GM18511 (cell line): ENCODE measurements around the gene SERPINB7.
A peak's percentile ranks its signal among the peaks of the same experiment; 100 is the strongest.

Experiments
- ATAC-seq: cut with Tn5 transposase; IDR thresholded peaks from one replicate; pipeline ENCODE4 v1.9.1; 2021; ENCODE audit warnings: mild to moderate bottlenecking, moderate library complexity; ENCODE audit not compliant: unreplicated experiment

Gene SERPINB7

DNA sequence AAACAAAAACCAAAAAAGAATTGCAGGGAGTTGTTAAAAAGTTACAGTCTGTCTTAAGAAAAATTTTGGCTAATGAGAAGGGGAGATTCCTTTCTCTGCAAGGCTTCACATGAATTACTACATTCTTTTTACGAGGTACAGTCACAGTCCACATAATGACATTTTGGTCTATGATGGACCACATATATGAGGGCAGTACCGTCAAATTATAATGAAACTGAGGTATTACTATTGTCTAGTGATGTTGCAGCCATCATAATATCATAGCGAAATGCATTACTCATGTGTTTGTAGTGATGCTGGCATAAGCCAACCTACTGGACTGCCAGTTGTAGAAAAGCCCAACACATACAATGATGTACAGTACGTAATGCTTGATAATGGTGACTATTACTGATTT, 12.5 kb downstream of the SERPINB7 start:
- no peak for ATAC-seq

DNA sequence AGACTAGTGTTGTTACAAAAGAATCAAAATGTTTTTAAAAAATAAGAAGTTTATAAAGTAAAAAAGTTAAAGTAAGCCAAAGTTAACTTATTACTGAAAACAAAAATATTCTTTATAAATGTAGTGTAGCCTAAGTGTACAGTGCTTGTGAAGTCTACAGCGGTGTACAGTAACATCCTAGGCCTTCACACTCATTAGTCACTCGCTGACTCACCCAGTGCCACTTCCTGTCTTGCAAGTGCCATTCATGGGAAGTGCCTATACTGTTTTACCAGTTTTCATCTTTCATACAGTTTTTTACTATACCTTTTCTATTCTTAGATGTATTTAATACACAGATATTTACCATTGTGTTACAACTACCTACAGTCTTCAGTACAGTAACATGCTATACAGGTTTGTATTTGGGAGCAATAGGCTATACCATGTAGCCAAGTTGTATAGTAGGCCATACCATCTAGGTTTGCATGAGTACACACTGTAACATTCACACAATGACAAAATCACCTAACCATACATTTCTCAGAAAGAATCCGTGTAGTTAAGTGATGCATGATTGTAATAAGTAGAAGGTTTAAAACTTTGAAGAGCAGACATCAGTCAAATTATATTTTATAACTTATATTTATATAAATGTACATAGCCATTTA, 13.4 kb downstream of the SERPINB7 start:
- peak; percentile 87 for ATAC-seq

DNA sequence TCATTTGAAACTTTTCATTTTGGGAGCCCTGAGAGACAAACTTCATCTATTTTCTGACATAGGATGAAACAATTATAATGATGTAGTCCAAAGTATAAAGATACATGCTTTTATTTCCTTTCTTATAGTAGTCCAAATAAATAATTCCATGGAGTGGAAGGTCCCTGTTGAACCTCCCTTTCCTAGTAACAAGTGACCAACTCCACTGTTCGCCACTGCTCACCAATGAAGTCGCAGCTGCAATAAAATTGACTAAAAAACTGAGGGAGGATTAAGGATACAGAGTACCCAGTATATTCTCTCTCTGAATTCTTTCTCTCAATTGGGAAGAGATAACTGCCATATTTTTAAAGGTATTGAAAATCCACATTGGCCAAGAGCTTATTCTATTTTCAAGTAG, 14.1 kb downstream of the SERPINB7 start:
- no peak for ATAC-seq

DNA sequence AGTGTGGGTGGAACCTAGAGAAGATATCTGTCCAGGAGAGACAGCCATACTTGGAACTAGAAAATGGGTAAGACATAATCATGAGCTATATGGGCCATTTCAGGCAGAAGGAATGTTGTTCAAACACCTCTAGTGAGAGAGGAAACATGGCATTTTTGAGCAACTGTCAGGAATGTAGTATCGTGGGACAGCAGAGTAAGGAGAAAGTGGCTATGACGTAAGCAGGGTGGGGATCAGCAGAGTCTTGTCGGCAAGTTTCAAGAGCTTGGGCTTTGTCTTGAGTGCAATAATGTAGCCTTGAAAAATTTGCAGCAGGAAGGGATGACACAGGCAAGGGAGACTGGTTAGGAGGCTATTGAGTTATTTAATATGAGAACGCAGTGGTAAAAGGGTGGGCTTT, 20.4 kb downstream of the SERPINB7 start:
- ATAC-seq, result no peak

DNA sequence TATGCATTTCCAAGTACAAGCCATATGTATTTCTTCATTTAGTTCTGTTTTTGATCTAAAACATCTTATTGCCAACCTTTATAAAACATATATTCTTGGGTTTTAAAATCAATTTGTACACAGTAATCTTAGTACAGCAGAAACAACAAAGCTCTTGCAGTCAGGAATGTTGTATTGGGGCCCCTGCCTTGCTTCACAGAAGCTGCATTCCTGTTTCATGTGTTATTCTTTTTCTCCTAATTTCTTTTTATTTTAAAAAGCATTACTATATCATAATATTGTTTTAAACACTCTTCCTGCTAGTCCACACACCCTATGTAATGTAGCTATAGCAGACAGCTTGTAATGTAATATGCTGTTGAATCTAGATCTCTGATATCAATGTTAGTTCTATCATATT, 24.0 kb downstream of the SERPINB7 start:
- no peak for ATAC-seq

DNA sequence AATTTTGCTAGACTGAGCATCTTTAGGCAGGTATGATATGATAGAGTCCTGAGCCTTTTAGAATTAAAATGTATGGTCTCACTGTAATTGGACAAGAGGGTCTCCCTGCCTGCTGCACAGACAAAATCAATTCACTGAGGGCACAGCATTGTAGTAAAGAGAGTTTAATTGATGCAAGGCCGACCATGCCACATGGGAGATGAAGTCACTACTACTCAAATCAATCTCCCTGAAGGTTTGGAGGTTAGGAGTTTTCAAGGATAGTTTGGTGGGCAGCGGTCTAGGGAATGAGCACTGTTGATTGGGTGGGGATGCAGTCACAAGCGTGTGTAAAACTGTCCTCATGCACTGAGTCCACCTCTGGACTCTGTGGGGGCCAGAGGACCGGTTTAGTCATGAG, 26.1 kb downstream of the SERPINB7 start:
- ATAC-seq, result no peak

DNA sequence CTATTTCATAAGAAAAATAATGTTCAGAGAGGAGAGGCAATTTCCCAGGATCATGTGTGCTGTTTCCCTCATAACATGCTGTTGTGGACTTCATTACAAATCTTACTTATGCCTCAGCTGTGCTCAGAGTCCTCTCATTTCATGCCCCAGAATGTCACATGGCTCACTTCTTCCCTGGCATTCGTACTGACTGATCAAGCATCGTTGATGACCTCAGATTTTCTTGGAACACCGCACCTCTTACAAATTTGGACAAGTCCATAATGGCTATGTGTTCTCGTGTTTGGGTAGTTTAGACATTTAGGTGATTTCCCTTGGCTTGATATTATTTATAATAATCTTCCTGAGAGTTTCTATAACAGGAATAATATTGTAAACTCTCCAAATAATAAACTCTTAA, 32.9 kb downstream of the SERPINB7 start:
- no peak for ATAC-seq

DNA sequence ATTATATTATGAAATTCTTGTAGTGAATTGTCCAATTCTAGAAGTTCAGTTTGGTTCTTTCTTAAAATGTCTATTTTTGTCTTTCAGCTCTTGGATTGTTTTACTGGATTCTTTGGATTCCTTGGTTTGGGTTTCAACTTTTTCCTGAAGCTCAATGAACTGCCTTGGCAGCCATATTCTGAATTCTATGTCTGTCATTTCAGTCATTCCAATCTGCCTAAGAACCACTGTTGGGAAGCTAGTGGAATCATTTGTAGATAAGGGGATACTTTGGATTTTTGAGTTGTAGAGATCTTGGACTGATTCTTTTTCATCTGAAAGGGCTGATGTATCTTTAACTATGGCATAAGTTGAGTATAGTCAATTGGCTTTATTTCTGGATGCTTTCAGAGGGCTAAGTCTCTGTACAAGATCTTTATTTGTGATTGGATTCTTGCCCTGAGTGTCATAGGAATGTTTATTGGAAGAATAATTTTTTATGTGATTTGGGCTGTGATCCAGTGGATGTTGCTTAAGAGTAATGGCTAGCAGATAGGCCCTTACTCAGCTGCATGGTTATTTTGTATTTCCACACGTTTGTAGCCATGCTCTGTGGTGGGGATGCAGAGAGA, 42.3 kb downstream of the SERPINB7 start:
- no peak for ATAC-seq

DNA sequence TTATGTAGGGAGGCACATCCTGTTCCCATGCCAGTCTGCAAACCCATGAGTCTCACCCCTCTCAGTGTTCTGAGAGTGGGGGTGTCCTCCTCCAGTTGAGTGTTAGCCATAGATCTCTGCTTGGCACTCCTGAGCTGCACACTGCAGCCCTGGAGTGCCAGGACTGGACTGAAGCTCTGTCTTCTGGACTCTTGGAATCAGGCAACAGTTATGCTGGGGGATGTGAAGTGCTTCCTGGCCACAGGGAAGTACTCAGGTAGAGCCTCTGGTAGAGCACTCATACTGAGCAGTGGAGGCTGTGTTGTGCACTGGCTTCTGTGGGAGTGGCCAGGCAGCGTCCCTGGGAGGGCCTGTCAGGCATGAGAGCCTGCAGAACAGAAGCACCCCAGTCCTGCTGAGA, 43.0 kb downstream of the SERPINB7 start:
- no peak for ATAC-seq

DNA sequence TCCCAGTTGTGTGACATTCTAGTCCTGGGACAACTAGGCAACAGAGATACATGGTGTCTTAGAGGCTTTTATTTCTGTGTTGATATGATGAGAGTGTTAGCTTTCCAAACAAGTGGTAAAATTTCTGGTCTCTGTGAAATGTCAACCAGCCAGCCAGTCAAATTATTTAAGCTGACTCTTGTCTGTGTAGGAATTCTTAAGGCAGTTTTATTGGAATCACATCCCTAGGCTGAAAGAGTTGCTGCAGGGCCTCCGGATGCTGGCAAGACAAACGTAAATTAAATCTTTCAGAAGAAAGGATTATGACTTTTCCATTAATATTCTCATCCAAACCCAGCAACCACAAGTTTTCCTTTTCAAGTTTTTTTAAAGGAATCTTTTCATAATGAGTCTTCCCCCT, 44.6 kb downstream of the SERPINB7 start:
- ATAC-seq, result no peak

DNA sequence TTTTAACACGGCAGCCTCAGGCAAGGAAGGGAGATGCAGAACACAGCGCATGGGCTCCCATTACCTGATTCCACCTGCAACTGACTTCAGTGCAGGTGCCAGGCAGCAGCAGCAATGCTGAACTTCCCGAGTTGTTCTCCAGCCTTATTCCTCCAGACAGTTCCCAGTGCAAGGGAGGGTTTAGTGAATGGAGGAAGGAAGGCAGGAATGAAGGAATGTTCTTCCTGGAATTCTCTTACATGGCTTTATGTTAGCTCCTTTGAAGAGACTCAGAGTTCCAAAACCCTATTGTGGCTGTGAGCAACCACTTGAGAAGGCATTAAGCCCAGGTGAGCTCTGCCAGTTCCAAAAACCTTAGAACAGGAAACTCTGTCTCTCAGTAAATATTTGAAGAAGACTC, 45.5 kb downstream of the SERPINB7 start:
- ATAC-seq, result no peak

DNA sequence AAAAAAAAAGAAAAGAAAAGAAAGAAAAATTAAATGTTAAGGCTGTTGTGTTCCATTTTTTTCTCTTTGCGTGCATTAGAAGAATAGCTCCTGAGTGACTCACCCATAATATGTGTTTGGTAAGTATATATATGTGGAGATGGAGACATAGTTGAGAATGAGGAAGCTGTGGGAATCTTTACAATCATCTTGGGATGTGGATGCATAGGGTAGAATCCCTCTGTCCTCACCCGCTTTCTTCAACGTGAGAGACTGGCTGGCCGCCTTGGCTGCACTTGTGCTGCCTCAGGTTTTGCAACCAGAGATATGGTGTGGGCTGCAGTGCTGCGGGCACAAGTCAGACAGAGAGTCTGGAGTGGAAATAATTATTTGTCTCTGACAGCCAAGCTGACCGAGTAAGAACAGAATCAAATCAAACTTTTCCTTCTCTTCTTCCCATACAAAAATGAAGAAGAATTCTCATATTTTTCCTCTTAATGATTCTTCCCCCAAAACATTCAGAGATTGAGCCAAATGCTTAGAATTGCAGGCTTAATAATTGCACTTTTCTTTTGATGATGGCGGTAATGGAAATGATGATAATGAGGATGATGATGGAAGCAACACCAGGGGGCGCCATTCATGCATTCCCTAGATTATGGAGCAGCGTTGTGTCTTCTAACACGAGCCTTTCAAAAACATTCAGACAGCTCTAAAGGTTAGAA, 48.5 kb downstream of the SERPINB7 start:
- no peak for ATAC-seq

DNA sequence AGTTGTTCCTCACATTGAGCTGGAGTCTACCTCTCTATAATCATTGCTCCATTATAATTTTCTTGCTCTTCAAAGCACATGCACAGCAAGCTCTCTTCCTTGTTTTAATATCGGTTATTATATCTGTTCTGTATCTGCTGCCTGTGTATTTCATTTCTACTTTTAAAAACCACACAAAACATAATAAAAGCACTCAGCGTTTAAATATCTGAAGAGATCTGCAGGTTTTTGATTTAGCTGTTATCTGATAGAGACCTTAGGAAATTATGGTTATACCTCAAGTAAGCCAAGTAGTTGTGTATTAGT, 49.0 kb downstream of the SERPINB7 start:
- no peak for ATAC-seq

DNA sequence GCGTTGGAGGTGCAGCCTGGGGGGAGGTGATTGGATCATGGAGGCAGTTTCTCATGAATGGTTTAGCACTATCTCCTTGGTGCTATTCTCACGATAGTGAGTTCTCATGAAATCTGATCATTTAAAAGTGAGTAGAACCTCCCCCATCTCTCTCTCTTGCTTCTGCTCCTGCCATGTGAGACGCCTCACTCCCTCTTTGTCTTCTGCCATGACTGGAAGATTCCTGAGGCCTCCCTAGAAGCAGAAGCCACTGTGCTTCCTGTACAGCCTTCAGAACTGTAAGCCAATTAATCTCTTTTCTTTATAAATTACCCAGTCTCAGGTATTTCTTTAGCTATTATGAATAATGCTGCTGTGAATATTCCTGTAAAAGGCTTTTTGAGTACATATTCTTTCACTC, 52.9 kb downstream of the SERPINB7 start:
- ATAC-seq, result no peak

DNA sequence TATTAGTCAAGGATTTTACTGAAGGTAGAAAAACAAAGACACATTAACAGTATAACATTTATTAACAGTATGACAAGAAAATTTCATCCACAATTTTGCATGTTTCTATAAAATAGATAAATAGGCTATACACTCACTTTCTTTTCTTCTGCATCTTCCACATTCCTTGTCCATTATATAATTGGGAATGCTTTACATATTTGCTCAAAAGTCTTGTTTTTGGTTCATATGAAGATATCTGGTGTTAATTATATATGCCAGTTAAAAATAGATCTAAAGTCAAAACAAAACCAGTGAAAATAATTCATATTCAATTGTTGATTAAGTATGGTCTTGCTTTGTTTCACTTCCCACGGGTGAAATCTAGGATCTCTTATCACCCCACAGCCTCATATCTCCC, 53.4 kb downstream of the SERPINB7 start:
- ATAC-seq, result no peak

DNA sequence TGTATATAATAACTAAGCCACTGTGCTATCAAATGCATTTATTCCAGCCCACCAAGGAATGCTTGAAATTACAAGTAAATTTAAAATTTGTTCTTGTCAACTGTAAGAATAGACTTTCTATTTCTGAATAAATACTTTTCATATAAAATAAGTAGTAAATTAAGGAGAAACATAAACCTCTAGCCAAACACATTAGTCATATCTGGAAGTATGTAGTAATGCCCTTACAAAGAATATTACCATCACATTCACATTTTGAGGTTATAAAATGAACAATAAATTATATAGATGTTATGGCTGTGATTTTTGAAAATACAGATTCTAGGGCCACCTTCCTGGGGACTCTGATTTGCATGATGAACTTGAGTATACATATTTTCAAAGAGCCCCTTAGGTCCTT, 54.7 kb downstream of the SERPINB7 start:
- no peak for ATAC-seq

DNA sequence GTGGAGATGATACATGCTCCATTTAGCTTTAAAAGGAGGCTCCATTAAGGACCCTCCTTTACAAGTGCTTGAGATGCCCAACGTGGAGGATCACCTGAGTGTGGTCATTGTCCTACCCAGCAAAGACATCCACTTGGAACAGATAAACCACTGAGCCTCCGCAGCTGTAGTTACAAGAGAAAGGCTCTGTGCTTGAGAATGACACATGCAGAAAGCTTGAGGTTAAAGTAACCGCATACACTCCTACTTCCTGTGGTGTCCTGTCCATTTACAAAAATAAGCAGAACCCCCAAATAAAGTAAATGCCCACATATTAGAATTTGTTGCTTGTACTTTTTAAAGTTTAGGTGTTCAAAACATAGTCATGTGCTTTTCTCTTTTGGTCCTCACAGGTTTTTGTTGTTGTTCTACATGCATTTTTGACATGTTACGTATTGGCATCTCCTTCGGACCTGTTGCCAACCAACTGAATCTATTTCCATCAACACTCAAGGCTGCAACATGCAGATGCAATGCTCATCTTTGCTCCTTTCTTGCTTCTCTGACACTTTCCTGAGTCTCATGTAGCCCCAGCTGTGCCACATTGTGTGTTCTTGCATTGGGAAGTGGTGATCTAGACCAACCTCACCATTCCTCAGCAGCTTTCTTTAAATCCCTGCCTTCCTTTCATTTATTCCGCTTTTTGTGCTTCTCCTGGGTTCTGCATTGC, 56.0 kb downstream of the SERPINB7 start:
- peak; percentile 96 for ATAC-seq

DNA sequence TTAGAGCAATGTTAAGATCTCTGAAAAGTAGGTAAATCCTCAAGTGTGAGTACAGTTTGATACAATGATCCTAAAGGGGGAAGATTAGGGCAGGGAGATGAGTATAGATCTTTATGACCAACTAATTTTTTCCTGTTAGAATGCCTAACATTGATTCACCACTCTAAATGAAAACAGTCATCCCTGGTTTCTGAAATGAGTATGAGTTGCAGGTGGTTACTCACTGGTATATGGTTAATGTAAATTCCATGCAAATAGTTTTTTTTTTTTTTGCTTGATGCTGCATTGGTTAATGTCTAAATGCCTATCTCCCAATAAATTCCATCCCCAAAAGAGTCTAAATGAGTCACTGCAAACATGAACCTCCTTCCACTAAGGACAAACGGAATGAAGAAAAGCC, 57.3 kb downstream of the SERPINB7 start:
- ATAC-seq, result peak; percentile 49

DNA sequence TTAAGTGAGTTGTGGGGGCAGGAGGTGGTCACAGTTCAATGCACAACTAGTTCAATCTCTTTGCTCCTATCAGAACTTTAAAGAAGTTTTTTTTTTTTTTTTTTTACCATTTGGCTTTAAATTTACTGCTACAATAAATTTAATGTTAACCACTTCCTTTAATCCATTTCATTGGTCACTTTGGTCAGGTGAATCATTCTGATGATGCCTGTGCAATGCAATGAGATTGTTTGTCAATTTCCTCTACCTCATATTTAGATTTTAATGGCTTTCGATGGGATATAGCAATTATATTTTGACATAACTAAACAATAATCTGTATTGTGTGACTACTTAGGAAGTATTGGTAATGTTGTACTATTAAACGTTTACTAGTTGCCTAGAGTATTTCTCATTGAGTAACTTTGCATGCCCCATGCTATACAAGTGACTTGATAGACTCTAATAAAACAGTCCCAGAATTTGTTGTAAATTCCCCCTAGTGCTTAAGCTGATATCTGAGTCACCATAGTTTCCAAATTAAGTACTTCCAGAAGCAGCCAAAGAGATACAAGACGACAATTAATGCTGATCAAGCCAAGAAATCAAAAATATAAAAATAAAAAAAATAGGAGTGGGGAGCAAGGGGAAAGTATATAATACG, 59.4 kb downstream of the SERPINB7 start:
- no peak for ATAC-seq

DNA sequence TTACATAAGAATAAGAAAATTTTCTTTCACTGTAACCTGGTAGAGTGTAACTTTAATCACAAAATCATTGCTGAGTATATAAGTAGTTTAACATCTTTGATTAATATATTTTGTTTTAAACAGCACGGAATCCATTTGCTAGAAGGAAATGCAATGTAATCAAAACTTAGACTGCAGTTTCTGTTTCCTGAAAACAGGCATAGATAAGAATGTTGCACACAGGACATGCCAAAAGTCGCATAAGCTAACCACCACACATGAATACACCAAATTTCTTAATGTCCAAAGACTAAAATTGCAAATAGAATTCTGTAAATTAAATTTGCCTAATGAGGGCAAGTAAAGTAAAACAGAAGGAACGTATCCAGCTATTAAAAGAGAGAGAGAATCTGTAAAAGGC, 61.2 kb downstream of the SERPINB7 start:
- ATAC-seq, result no peak

DNA sequence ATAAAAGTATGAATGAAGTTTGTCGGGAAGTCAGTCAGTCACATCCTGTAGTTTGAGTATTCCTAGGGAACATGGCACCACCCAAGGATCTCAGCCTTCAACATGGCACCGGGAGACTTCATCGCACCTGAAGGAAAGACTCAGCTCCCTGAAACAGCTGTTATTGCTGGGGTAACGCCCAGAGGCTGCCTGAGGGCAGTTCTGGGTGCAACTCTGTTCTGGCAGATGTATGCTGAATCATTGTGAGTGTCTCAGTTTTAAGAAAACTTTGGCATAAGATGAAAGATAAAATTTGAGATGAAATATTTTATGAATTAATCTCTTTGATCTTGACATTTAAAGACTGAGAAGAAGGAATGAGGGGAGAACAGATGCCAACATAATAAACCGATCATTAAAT, 62.4 kb downstream of the SERPINB7 start:
- no peak for ATAC-seq

DNA sequence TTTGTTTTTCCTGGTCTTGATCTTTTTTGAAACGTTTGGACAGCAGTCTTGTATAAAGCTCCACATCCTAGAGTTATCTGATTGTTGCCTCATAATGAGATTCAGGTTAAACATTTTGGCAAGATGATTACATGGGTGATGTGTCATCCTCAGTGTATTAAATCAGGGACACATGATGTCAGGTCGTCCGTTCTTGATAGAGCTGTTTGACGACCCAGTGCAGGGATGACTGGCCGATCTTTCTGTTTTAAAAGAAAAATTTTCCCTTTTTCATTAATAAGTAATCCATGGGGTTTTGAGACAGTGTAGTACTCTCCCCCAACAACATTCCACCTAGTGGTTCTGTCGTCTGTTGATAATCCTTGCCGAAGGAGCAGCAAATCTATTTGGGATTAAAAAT, 67.8 kb downstream of the SERPINB7 start:
- no peak for ATAC-seq
